K562 (cell line): ENCODE data around the gene RPS8. TPM values are rescaled to one million over a fixed set of nuclear protein-coding genes. Genes with fewer than 3 reads are reported as not detected.

Experiments used
- BDP1 ChIP-seq: IDR thresholded peaks from 3 replicates; pipeline ENCODE4 v1.6.1; 2011; ENCODE audit not compliant: insufficient read length, insufficient read depth
- CBX3 ChIP-seq, 2 experiments: IDR thresholded peaks; 1 replicate in 1 of 2; 2 replicates in 1 of 2; pipeline ENCODE4 v1.6.1; 2012; ENCODE audit warnings: inconsistent platforms in 2 of 2, low read length in 2 of 2, borderline replicate concordance in 1 of 2, control low read depth in 1 of 2
- FOXK2 ChIP-seq, 2 experiments: fragments of 450-650 bp; IDR thresholded peaks in 1 of 2; conservative IDR thresholded peaks in 1 of 2; 2 replicates each; pipeline ENCODE4 v1.6.1; 2016; ENCODE audit warnings: low read depth in 2 of 2, mild to moderate bottlenecking in 1 of 2
- GATA2 ChIP-seq: sonication (generic); formaldehyde crosslinking; IDR thresholded peaks from 2 replicates; pipeline ENCODE4 v1.4.0; 2020; ENCODE audit warnings: mild to moderate bottlenecking, missing genetic modification reagents
- MAX ChIP-seq: sonication (generic); formaldehyde crosslinking; IDR thresholded peaks from 2 replicates; pipeline ENCODE4 v1.9.0; 2022; ENCODE audit warnings: mild to moderate bottlenecking, missing genetic modification reagents
- POLR2H ChIP-seq: IDR thresholded peaks from 2 replicates; pipeline ENCODE4 v1.6.1; 2016; ENCODE audit warnings: missing genetic modification characterization, low read depth, mild to moderate bottlenecking, control low read depth, missing compliant biosample characterization, moderate library complexity
- REST ChIP-seq, 2 experiments: fragments of 450-650 bp; formaldehyde crosslinking in 1 of 2; IDR thresholded peaks; 2 replicates each; pipeline versions ENCODE4 v1.4.0 to v1.6.1; 2014 to 2020; ENCODE audit warnings: mild to moderate bottlenecking in 2 of 2, borderline replicate concordance in 1 of 2, low read depth in 1 of 2
- SRSF1 ChIP-seq: fragments of 200-400 bp; formaldehyde crosslinking; IDR thresholded peaks from 2 replicates; pipeline ENCODE4 v1.6.1; 2017; ENCODE audit warnings: mild to moderate bottlenecking, low read depth, low read length, moderate library complexity
- STAG1 ChIP-seq: sonication (generic); formaldehyde crosslinking; IDR thresholded peaks from 2 replicates; pipeline ENCODE4 v1.5.0; 2020; ENCODE audit warnings: missing genetic modification reagents, borderline replicate concordance
- TEAD1 ChIP-seq, 2 experiments: fragments of 450-650 bp in 1 of 2; sonication (generic) in 1 of 2; formaldehyde crosslinking; IDR thresholded peaks; 2 replicates each; pipeline versions ENCODE4 v1.4.0 to v1.8.0; 2020 to 2022; ENCODE audit warnings: mild to moderate bottlenecking in 2 of 2, missing genetic modification reagents in 1 of 2
- TFAP4 ChIP-seq: sonication (generic); formaldehyde crosslinking; IDR thresholded peaks from 2 replicates; pipeline ENCODE4 v1.8.0; 2022; ENCODE audit warnings: missing genetic modification reagents, mild to moderate bottlenecking, moderate library complexity, borderline replicate concordance
- ZFP91 ChIP-seq: sonication (generic); formaldehyde crosslinking; IDR thresholded peaks from 2 replicates; pipeline ENCODE4 v1.8.0; 2022; ENCODE audit warnings: mild to moderate bottlenecking, missing genetic modification reagents
- ZFPM2 ChIP-seq: fragments of 250-450 bp; sonication (Bioruptor Pico); IDR thresholded peaks from 2 replicates; pipeline ENCODE4 v1.5.1; 2022; ENCODE audit warnings: mild to moderate bottlenecking
- ZNF282 ChIP-seq: sonication (generic); formaldehyde crosslinking; IDR thresholded peaks from 2 replicates; pipeline ENCODE4 v1.8.1; 2023; ENCODE audit warnings: missing genetic modification reagents
- ZNF551 ChIP-seq: fragments of 250-450 bp; sonication (Bioruptor Pico); IDR thresholded peaks from 2 replicates; pipeline ENCODE4 v1.5.0; 2021; ENCODE audit warnings: mild to moderate bottlenecking, moderate library complexity
- polyA plus RNA-seq, 8 experiments: library from polyadenylated mRNA; depleted of rRNA in 4 of 8; stranded (reverse) in 5 of 8; unstranded in 3 of 8; fragments of >200 nt; fragmentation: Nextera tagmentation in 2 of 8; fragmentation: Illumina TruSeq in 1 of 8; extraction: Ambion mirVana in 2 of 8; extraction: Trizol in 1 of 8; gene quantifications; 2 replicates each; pipeline versions ENCODE4 v1.2.1 to v1.2.3, GENCODE V29; 2011 to 2014; ENCODE audit warnings: inconsistent platforms in 1 of 8, missing spikeins in 1 of 8
- total RNA-seq, 7 experiments: library from RNA; depleted of rRNA in 6 of 7; stranded (reverse); fragments of >200 nt in 6 of 7; fragmentation: Illumina TruSeq in 2 of 7; extraction: Trizol in 2 of 7; gene quantifications; 2 replicates each; pipeline versions ENCODE4 v1.2.1 to v1.2.3, GENCODE V29; 2011 to 2021; ENCODE audit warnings: low replicate concordance in 1 of 7

RPS8 gene
- total and polyA plus RNA-seq, 9 of the 15 experiments (the other 6 are each of a cell fraction or from before 2014, with no cell fraction given), result 2,431 to 4,168 (median 3,109) TPM

GRCh38 chr1:44730741-44731512, 44.4 kb upstream of the RPS8 start, which contains the start of gene RNU5D-1 (continued):
- TF ChIP-seq TFAP4 (CRISPR knock-in tag) (peak; percentile 33), SRSF1 (no peak), TEAD1 (CRISPR knock-in tag; IDR thresholded peaks at IDR 0.05) (peak; percentile 94 to 98), ZNF282 (CRISPR knock-in tag) (no peak), REST (IDR thresholded peaks at IDR 0.05; ENCODE audit: borderline replicate concordance) (no peak; the same call in 1 of the 2 replicates), REST (CRISPR knock-in tag; IDR thresholded peaks at IDR 0.05; ENCODE audit: low read depth) (peak; percentile 80; the same call in 1 of the 2 replicates), ZNF551 (CRISPR knock-in tag) (peak; percentile 99), FOXK2 (conservative IDR thresholded peaks at IDR 0.05 in 1 of 2, IDR thresholded peaks at IDR 0.05 in 1 of 2; ENCODE audit: low read depth in 2 of 2) (peak; percentile 77 to 78), ZFPM2 (CRISPR knock-in tag) (peak; percentile 91; the same call in 1 of the 2 replicates), MAX (CRISPR knock-in tag) (peak; percentile 63; the same call in 1 of the 2 replicates), STAG1 (CRISPR knock-in tag) (no peak), CBX3 (IDR thresholded peaks at IDR 0.05; ENCODE audit: borderline replicate concordance in 1 of 2, low read length in 2 of 2) (peak in 1 of 2 experiments; percentile 86; a peak in 1 of 3 replicates), BDP1 (no peak), ZFP91 (CRISPR knock-in tag) (peak; percentile 52; the same call in 1 of the 2 replicates), POLR2H (tag) (peak; percentile 99), GATA2 (CRISPR knock-in tag) (peak; percentile 50; the same call in 1 of the 2 replicates)
